C4-2B (cell line): ENCODE data around the gene DDX24.

ENCODE experiments used
- ZFX ChIP-seq: fragments of 450-650 bp; IDR thresholded peaks from 2 replicates; pipeline ENCODE4 v1.6.1; 2017
- TF ChIP-seq, protein P1 (sequence below): fragments of 450-650 bp; conservative IDR thresholded peaks from 2 replicates; pipeline ENCODE4 v1.5.1; 2017; ENCODE audit warnings: mild to moderate bottlenecking

DNA sequence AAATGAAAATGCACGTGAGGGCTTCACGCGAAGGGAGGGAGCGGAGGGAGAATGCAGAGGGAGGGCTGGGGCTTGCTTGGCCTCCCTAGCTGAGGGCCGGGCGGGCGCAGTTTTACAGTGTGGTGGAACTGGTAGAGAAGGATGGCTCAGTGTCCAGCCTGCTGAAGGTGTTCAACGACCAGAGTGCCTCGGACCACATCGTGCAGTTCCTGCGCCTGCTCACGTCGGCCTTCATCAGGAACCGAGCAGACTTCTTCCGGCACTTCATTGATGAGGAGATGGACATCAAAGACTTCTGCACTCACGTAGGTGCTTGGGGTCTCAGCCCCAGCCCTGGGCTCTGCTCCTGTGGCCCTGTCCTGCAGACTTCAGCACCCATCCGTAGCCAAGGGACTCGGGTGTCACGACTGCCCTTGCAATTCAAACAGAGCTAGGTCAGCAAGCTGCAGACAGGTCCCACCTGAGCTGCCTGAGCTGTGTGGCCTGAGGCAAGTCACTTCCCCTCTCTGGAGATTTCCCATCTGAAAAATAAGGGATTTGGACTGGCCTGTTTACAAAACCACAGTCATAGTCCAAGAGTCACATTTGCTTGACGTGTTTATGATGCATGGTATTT lies 36.4 kb downstream of the DDX24 start:
- TF ChIP-seq, protein P1, sequence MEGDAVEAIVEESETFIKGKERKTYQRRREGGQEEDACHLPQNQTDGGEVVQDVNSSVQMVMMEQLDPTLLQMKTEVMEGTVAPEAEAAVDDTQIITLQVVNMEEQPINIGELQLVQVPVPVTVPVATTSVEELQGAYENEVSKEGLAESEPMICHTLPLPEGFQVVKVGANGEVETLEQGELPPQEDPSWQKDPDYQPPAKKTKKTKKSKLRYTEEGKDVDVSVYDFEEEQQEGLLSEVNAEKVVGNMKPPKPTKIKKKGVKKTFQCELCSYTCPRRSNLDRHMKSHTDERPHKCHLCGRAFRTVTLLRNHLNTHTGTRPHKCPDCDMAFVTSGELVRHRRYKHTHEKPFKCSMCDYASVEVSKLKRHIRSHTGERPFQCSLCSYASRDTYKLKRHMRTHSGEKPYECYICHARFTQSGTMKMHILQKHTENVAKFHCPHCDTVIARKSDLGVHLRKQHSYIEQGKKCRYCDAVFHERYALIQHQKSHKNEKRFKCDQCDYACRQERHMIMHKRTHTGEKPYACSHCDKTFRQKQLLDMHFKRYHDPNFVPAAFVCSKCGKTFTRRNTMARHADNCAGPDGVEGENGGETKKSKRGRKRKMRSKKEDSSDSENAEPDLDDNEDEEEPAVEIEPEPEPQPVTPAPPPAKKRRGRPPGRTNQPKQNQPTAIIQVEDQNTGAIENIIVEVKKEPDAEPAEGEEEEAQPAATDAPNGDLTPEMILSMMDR: no peak
- no peak for TF ChIP-seq ZFX
